Measurements from ENCODE around the gene ADAMTS3. TPM values are rescaled to one million over a fixed set of nuclear protein-coding genes. Genes with fewer than 3 reads are reported as not detected.

Gene ADAMTS3
- total RNA-seq, 4 donors from 2014 or later = 0.18 to 0.41 (median 0.23) TPM; not detected in 1

- Histone ChIP-seq H3K27ac (no peak overlapping the region), H3K4me3 (no peak overlapping the region), H3K27me3 (no peaks in the 10 kb centered on the region), H3K9me3 (no peaks in the 10 kb centered on the region), H3K4me1 (peaks cover 0 to 3% of the 10 kb centered on the region in 2 donors), H3K36me3 (no peaks in the 10 kb centered on the region)
- in situ Hi-C loops (cut with MboI; ENCODE audit: low sequenced_read_pairs in 4 of 4) (no loop called here), intact Hi-C loops (cut with DNase I; ENCODE audit: low total_unique reads) (no loop called here)
- ATAC-seq (no peak), DNase-seq (no peak)
- TF ChIP-seq, protein P1, sequence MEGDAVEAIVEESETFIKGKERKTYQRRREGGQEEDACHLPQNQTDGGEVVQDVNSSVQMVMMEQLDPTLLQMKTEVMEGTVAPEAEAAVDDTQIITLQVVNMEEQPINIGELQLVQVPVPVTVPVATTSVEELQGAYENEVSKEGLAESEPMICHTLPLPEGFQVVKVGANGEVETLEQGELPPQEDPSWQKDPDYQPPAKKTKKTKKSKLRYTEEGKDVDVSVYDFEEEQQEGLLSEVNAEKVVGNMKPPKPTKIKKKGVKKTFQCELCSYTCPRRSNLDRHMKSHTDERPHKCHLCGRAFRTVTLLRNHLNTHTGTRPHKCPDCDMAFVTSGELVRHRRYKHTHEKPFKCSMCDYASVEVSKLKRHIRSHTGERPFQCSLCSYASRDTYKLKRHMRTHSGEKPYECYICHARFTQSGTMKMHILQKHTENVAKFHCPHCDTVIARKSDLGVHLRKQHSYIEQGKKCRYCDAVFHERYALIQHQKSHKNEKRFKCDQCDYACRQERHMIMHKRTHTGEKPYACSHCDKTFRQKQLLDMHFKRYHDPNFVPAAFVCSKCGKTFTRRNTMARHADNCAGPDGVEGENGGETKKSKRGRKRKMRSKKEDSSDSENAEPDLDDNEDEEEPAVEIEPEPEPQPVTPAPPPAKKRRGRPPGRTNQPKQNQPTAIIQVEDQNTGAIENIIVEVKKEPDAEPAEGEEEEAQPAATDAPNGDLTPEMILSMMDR (IDR thresholded peaks at IDR 0.05 in 4 of 5, conservative IDR thresholded peaks at IDR 0.05 in 1 of 5) = no peak
- no peak for TF ChIP-seq POLR2A (IDR thresholded peaks at IDR 0.05)
Measured at GRCh38 chr4:72571337-72571736, 2.3 kb upstream of the ADAMTS3 start.

DNA sequence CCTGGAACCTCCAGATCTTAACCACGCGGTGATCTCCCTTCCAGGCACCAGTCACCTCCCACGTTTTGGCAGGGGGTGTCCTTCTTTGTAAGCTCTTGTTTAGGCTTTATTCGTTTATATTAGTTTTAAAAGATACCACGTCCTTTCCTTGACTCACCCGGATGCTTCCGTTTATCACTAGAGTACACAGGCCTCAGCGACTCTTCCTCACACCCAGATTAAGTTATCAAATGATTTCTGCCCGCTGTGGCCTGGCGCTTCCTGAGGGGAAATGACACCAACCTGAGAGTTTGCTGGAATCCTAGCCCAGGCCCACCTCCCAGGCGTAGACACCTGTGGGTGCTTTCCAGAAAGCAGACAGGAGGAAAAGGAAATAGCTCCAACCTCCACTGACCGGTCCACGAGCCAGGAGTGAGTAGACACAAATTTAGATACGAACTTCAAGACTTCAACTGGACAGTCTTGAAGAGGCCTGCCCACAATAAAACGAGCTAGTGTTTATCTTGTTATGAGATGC is 756 bp upstream of the ADAMTS3 start:
- no peaks in the 10 kb centered on the region for H3K36me3 ChIP-seq
- no peak for ATAC-seq
- no peak for DNase-seq
- peak overlapping the region; percentile 50 to 77 (median 60) for H3K4me3 ChIP-seq
- no peaks in the 10 kb centered on the region for H3K9me3 ChIP-seq
- intact Hi-C loops (cut with DNase I; ENCODE audit: low total_unique reads) = no loop called here
- in situ Hi-C loops (cut with MboI; ENCODE audit: low sequenced_read_pairs in 4 of 4) = no loop called here
- H3K27me3 ChIP-seq = no peaks in the 10 kb centered on the region
- TF ChIP-seq, protein P1 (IDR thresholded peaks at IDR 0.05 in 4 of 5, conservative IDR thresholded peaks at IDR 0.05 in 1 of 5) = no peak
- TF ChIP-seq POLR2A (IDR thresholded peaks at IDR 0.05) = no peak
- peaks cover 0 to 3% of the 10 kb centered on the region in 2 donors for H3K4me1 ChIP-seq
- peak overlapping the region; percentile 29 to 48 (median 42) for H3K27ac ChIP-seq

DNA sequence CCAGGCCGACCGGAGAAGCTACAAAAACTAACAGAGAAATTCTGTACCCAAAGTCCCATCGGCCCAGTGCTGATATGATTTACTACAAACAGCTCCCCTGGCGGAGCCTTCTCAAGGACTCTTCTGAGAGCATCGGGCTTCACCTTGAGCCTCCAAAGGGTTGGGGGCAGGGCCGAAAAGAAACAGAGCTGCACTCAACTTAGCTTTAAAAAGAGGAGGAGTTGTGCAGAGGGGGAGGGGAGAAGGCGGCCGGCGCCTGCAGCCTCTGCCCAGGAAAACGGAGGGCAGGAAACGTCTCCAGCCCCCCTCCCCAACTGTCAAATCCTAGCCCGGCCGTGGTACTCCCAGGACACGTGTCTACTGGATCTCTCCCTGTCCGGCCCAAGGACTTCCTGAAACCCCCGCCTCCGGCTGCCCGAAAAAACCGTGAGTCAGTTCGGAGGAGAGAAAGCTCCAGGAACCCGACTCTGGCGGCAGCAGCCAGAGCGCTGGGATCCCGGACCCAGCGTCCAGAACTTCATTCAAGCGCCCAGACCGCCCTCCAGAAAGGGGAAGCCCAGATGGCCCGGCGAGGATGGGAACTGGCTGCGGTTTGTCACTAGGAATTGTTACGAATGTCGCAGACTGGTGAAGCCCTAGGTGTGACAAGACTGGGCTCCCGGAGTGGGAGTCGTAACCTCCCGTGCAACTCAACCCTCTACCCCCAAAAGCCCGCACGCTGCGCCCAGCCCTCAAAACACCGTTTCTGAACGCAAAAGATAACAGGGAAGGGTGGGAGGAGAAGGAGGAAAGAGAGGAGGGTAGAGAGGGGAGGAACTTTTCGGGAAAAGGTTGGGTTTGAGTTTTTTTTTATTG is 973 bp downstream of the ADAMTS3 start:
- H3K36me3 ChIP-seq = no peaks in the 10 kb centered on the region
- peak; percentile 54 to 55 for ATAC-seq
- in situ Hi-C loops (cut with MboI; ENCODE audit: low sequenced_read_pairs in 4 of 4) = no loop called here
- no peaks in the 10 kb centered on the region for H3K27me3 ChIP-seq
- H3K9me3 ChIP-seq = no peaks in the 10 kb centered on the region
- peaks cover 0 to 3% of the 10 kb centered on the region in 2 donors for H3K4me1 ChIP-seq
- no peak for TF ChIP-seq POLR2A (IDR thresholded peaks at IDR 0.05)
- TF ChIP-seq, protein P1 (IDR thresholded peaks at IDR 0.05 in 4 of 5, conservative IDR thresholded peaks at IDR 0.05 in 1 of 5) = peak in 1 of 5 experiments; percentile 12
- H3K4me3 ChIP-seq = peak overlapping the region; percentile 50 to 77 (median 60)
- intact Hi-C loops (cut with DNase I; ENCODE audit: low total_unique reads) = no loop called here
- peak; percentile 4 to 21 for DNase-seq
- peak overlapping the region; percentile 4 to 33 (median 12) for H3K27ac ChIP-seq

DNA sequence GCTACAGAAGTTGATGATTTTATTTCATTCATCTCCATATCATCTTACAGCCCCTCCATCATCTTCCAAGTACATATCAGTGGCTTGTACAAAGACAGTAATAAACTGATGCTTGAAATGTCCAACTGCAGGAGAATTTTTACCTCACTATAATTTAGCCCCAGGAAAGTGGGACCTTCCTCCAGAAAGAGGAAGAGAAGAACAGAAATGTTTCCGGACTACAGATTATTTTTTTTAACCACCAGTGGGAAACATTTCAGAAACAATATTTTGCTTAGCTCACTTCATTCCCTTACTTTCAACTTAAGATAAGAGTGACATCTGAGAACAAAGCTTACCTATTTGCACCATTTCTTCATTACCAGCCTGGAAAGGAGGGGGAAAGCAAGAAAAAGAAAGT is 2.0 kb downstream of the ADAMTS3 start:
- Histone ChIP-seq H3K9me3 (no peaks in the 10 kb centered on the region), H3K4me3 (peak overlapping the region in 1 of 4 donors; percentile 77), H3K36me3 (no peaks in the 10 kb centered on the region), H3K27me3 (no peaks in the 10 kb centered on the region), H3K27ac (no peak overlapping the region), H3K4me1 (peaks cover 0 to 3% of the 10 kb centered on the region in 2 donors)
- ATAC-seq = no peak
- in situ Hi-C loops (cut with MboI; ENCODE audit: low sequenced_read_pairs in 4 of 4) (no loop called here), intact Hi-C loops (cut with DNase I; ENCODE audit: low total_unique reads) (no loop called here)
- TF ChIP-seq, protein P1 (IDR thresholded peaks at IDR 0.05 in 4 of 5, conservative IDR thresholded peaks at IDR 0.05 in 1 of 5) = no peak
- no peak for TF ChIP-seq POLR2A (IDR thresholded peaks at IDR 0.05)
- no peak for DNase-seq
